K562 (cell line): ENCODE measurements around the gene RET. TPM values are rescaled to one million over a fixed set of nuclear protein-coding genes. Genes with fewer than 3 reads are reported as not detected.

ENCODE experiments used
- ATAC-seq: fragments of 200-7000 bp; cut with Tn5 transposase; 3 replicates; pipeline ENCODE4 v1.9.1; 2020; ENCODE audit warnings: moderate library complexity
- BruUV-seq: library from RNA; stranded (reverse); fragments of 400-500 nt; replicated peaks from 2 replicates; lab custom pipeline; 2021; lab: Mats Ljungman, UMichigan
- CTCF ChIA-PET: fragments of 300-600 bp; formaldehyde crosslinking; extraction: SDS; loops from one replicate; lab custom pipeline; 2021; ENCODE audit warnings: low intra/inter-chr PET ratio; lab: Yijun Ruan, JAX
- POLR2A ChIA-PET: fragments of 300-600, 350-650 bp; sonication (Branson Sonifier 250); formaldehyde crosslinking; extraction: SDS; loops from one replicate; lab custom pipeline; 2021; ENCODE audit warnings: antibody characterized with exemption, inconsistent platforms; lab: Yijun Ruan, JAX
- DNase-seq, 4 experiments: peaks; one replicate each; pipeline versions ENCODE4 v3.0.0 to v3.0.0-alpha.2; 2011 to 2018; ENCODE audit warnings: low spot score in 3 of 4, mixed read lengths in 3 of 4; ENCODE audit errors: extremely low read depth in 1 of 4
- FAIRE-seq: peaks from 2 replicates; lab custom pipeline; 2011; peaks lifted over from hg19 to GRCh38; lab: Jason Lieb, UNC
- H2AFZ ChIP-seq: 2 replicates; pipeline ENCODE4 v1.6.0; 2011; ENCODE audit warnings: low read depth, low read length, control low read depth, inconsistent platforms
- H3K27ac ChIP-seq: fragments of 200-600 bp; 3 replicates; pipeline ENCODE4 v1.8.0; 2011; ENCODE audit warnings: low read depth, mild to moderate bottlenecking, control low read depth, inconsistent platforms, low read length, moderate library complexity, mixed read lengths; ENCODE audit errors: extremely low read depth
- H3K27me3 ChIP-seq, 2 experiments: fragments of 300-600 bp in 1 of 2; 2 replicates in 1 of 2; 3 replicates in 1 of 2; pipeline versions ENCODE4 v1.6.0 to v1.8.0; 2011; ENCODE audit warnings: inconsistent platforms in 2 of 2, low read length in 2 of 2, mild to moderate bottlenecking in 1 of 2, mixed read lengths in 1 of 2, moderate library complexity in 1 of 2; ENCODE audit not compliant: control insufficient read depth in 2 of 2, insufficient read depth in 2 of 2
- H3K36me3 ChIP-seq: fragments of 300-600 bp; 3 replicates; pipeline ENCODE4 v1.8.0; 2011; ENCODE audit warnings: mild to moderate bottlenecking, low read length, inconsistent platforms; ENCODE audit not compliant: control insufficient read depth, insufficient read depth
- H3K4me1 ChIP-seq, 2 experiments: fragments of 200-600 bp in 1 of 2; replicated peaks in 1 of 2; 2 replicates in 1 of 2; 3 replicates in 1 of 2; pipeline versions ENCODE4 v1.5.1 to v1.8.0; 2011; ENCODE audit warnings: inconsistent platforms in 2 of 2, low read length in 2 of 2, mild to moderate bottlenecking in 1 of 2, mixed read lengths in 1 of 2, moderate library complexity in 1 of 2; ENCODE audit not compliant: control insufficient read depth in 2 of 2, insufficient read depth in 2 of 2
- H3K4me2 ChIP-seq: 2 replicates; pipeline ENCODE4 v1.6.1; 2011; ENCODE audit warnings: low read length, control low read depth, inconsistent platforms, mixed read lengths; ENCODE audit not compliant: insufficient read depth
- H3K4me3 ChIP-seq: fragments of 200-600 bp; sonication (generic), shearing (Covaris generic); 2 replicates; pipeline ENCODE4 v1.5.1; 2016; ENCODE audit warnings: control low read depth, inconsistent platforms
- H3K79me2 ChIP-seq: fragments of 200-600 bp; 3 replicates; pipeline ENCODE4 v1.8.0; 2011; ENCODE audit warnings: low read length, inconsistent platforms; ENCODE audit not compliant: control insufficient read depth, insufficient read depth
- H3K9ac ChIP-seq, 2 experiments: 2 replicates each; pipeline versions ENCODE4 v1.6.0 to v1.6.1; 2011; ENCODE audit warnings: low read depth in 2 of 2, low read length in 2 of 2, control low read depth in 1 of 2, inconsistent platforms in 1 of 2, mild to moderate bottlenecking in 1 of 2, mixed read lengths in 1 of 2; ENCODE audit not compliant: insufficient read depth in 1 of 2
- H3K9me1 ChIP-seq: one replicate; pipeline ENCODE4 v1.6.0; 2011; ENCODE audit warnings: inconsistent platforms, mild to moderate bottlenecking, low read length, moderate library complexity; ENCODE audit not compliant: control insufficient read depth, insufficient read depth
- H3K9me3 ChIP-seq: replicated peaks from 2 replicates; pipeline ENCODE4 v1.5.1; 2011; ENCODE audit warnings: low read depth, low read length, inconsistent platforms; ENCODE audit not compliant: control insufficient read depth, insufficient read depth
- H4K20me1 ChIP-seq: replicated peaks from 2 replicates; pipeline ENCODE4 v1.6.1; 2011; ENCODE audit warnings: low read length, inconsistent platforms, mixed read lengths; ENCODE audit not compliant: control insufficient read depth, insufficient read depth
- CAMTA2 ChIP-seq: fragments of 250-450 bp; sonication (Bioruptor Pico); conservative IDR thresholded peaks from 2 replicates; pipeline ENCODE4 v1.5.1; 2022
- CBX2 ChIP-seq: fragments of 200-600 bp; sonication (generic); IDR thresholded peaks from one replicate; pipeline ENCODE4 v1.6.1; 2012; ENCODE audit warnings: mild to moderate bottlenecking, low read length, inconsistent platforms; ENCODE audit not compliant: insufficient read depth, poor library complexity, severe bottlenecking
- CCNT2 ChIP-seq: IDR thresholded peaks from 2 replicates; pipeline ENCODE4 v1.6.1; 2011; ENCODE audit warnings: borderline replicate concordance, low read depth, mild to moderate bottlenecking, moderate library complexity, mixed read lengths, low read length; ENCODE audit not compliant: insufficient read length; ENCODE audit errors: extremely low read depth
- HMG20A ChIP-seq: fragments of 450-650 bp; formaldehyde crosslinking; conservative IDR thresholded peaks from 2 replicates; pipeline ENCODE4 v1.4.0; 2020; ENCODE audit warnings: mild to moderate bottlenecking, mixed read lengths
- MAFF ChIP-seq: IDR thresholded peaks from 2 replicates; pipeline ENCODE4 v1.6.1; 2012; ENCODE audit warnings: low read length, improper control_type of control experiment
- MCM7 ChIP-seq, 2 experiments: fragments of 450-650 bp; IDR thresholded peaks; 2 replicates each; pipeline ENCODE4 v1.6.1; 2016 to 2018
- MEIS2 ChIP-seq: fragments of 450-650 bp; IDR thresholded peaks from 2 replicates; pipeline ENCODE4 v1.6.1; 2014; ENCODE audit warnings: mild to moderate bottlenecking; ENCODE audit not compliant: partially characterized antibody
- MTF1 ChIP-seq: fragments of 250-450 bp; sonication (Bioruptor Pico); IDR thresholded peaks from 2 replicates; pipeline ENCODE4 v1.9.0; 2021; ENCODE audit warnings: moderate library complexity, mild to moderate bottlenecking, inconsistent platforms, borderline replicate concordance
- NCOA2 ChIP-seq, 2 experiments: fragments of 450-650 bp; IDR thresholded peaks; 2 replicates each; pipeline ENCODE4 v1.6.1; 2018; ENCODE audit warnings: mild to moderate bottlenecking in 2 of 2, moderate library complexity in 1 of 2; ENCODE audit not compliant: partially characterized antibody in 2 of 2
- POLR3A ChIP-seq: IDR thresholded peaks from 2 replicates; pipeline ENCODE4 v1.6.1; 2011; ENCODE audit warnings: borderline replicate concordance, mild to moderate bottlenecking, moderate library complexity; ENCODE audit not compliant: insufficient read length, insufficient read depth; ENCODE audit errors: extremely low read depth
- ZNF76 ChIP-seq: fragments of 250-450 bp; sonication (Bioruptor Pico); IDR thresholded peaks from 2 replicates; pipeline ENCODE4 v1.4.0; 2020; ENCODE audit warnings: mild to moderate bottlenecking, moderate library complexity, borderline replicate concordance
- WGBS: fragments of 100-300 bp; shearing (Covaris generic); methylation state at CpG from one replicate; pipeline ENCODE4 v1.1.6; 2016; ENCODE audit warnings: low coverage, mixed read lengths; ENCODE audit not compliant: insufficient coverage; ENCODE audit errors: missing lambda C conversion rate; 5-methylcytosine and 5-hydroxymethylcytosine counted together
- in situ Hi-C: fragments of 300-500 bp; cut with MboI; formaldehyde crosslinking; loops from 4 replicates; pipeline ENCODE4 v1.15.0; 2018; ENCODE audit warnings: inconsistent platforms, mixed read lengths
- intact Hi-C: fragments of 100-400 bp; cut with micrococcal nuclease; formaldehyde crosslinking; loops from 2 replicates; pipeline ENCODE4 v1.14.2; 2022
- polyA plus RNA-seq, 8 experiments: library from polyadenylated mRNA; depleted of rRNA in 4 of 8; stranded (reverse) in 5 of 8; unstranded in 3 of 8; fragments of >200 nt; fragmentation: Nextera tagmentation in 2 of 8; fragmentation: Illumina TruSeq in 1 of 8; extraction: Ambion mirVana in 2 of 8; extraction: Trizol in 1 of 8; gene quantifications; 2 replicates each; pipeline versions ENCODE4 v1.2.1 to v1.2.3, GENCODE V29; 2011 to 2014; ENCODE audit warnings: inconsistent platforms in 1 of 8, missing spikeins in 1 of 8
- total RNA-seq, 7 experiments: library from RNA; depleted of rRNA in 6 of 7; stranded (reverse); fragments of >200 nt in 6 of 7; fragmentation: Illumina TruSeq in 2 of 7; extraction: Trizol in 2 of 7; gene quantifications; 2 replicates each; pipeline versions ENCODE4 v1.2.1 to v1.2.3, GENCODE V29; 2011 to 2021; ENCODE audit warnings: low replicate concordance in 1 of 7
- TF ChIP-seq, protein P1 (sequence below): sonication (generic); formaldehyde crosslinking; IDR thresholded peaks from 2 replicates; pipeline ENCODE4 v1.8.1; 2023; ENCODE audit warnings: mild to moderate bottlenecking, missing genetic modification reagents, moderate library complexity
- TF ChIP-seq, protein P2 (sequence below): sonication (generic); formaldehyde crosslinking; IDR thresholded peaks from 2 replicates; pipeline ENCODE4 v1.8.1; 2022; ENCODE audit warnings: missing genetic modification reagents
- TF ChIP-seq, protein P3 (sequence below): fragments of 450-650 bp; IDR thresholded peaks from 2 replicates; pipeline ENCODE4 v1.6.1; 2016
- TF ChIP-seq, protein P4 (sequence below): fragments of 250-450 bp; sonication (Bioruptor Pico); IDR thresholded peaks from 2 replicates; pipeline ENCODE4 v1.4.0; 2020; ENCODE audit warnings: mild to moderate bottlenecking

RET gene
- total and polyA plus RNA-seq, 9 of the 15 experiments (the other 6 are each of a cell fraction or from before 2014, with no cell fraction given): 0.04 to 0.05 TPM; not detected in 7

DNA sequence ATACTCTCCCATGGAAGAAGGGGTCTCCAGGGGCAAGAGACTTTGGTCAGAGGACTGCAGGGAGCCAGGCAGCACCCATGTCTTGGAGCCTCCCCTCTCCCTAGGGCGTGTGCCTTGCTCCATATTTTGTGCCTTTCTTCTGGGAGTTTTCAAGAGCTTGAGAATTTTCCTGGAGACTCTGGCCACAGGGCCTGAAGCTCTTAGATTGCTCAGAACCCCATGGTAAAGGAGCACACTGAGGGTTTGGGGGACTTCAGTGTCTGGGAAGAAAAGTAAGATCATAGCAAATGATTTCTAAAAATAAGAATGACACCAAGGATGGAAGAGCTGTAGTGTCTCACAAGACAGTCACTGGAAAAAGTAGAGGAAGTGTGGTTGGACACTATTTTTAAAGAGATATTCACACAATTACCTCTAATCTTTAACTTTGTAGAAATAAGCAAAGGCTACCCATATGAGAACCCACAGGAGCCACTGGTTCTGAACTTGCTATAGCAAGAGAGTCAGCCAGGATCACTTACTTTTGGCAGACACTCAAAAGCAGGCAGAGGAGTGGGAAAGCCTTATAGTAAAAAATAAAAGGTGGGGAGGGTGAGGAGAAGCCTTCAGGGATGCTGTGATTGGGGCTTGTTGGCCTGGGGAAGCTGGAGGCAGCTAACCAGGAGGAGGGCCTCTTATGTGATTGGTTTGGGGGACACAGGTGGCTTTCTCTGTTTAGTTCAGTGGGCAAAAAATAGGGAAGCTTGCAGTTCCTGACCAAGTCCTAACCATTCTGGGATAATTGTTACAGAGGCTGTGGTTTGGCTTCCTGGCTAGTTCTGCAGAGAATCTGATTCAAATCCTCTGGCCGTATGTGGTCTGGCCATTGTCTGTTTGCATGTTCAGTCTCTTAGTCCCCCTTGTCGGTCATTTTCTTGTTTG, 56.3 kb downstream of the RET start:
- ChIA-PET CTCF (no interaction called here), POLR2A (interaction anchor here (0.5 to 0.6 kb wide), 3 partner anchors 14 to 888 kb away, joined by 3 to 5 read pairs (median 3); no protein-coding TSS in a partner anchor)
- BruUV-seq: no TSS peak
- DNase-seq: peak in 1 of 4 experiments; percentile 3
- Histone ChIP-seq H3K79me2 (no peaks in the 10 kb centered on the region; the same call in 2 of the 3 replicates), H3K4me3 (no peak overlapping the region), H3K9me1 (no peaks in the 10 kb centered on the region), H3K9ac (no peak overlapping the region), H4K20me1 (no peaks in the 10 kb centered on the region), H3K27me3 (peaks cover 20 to 30% of the 10 kb centered on the region in 2 experiments), H3K4me1 (peaks cover 5 to 16% of the 10 kb centered on the region in 2 experiments; a peak in 4 of 5 replicates)
- WGBS: 2% methylated on average over 3 of the region's 3 CpGs
- in situ Hi-C loops: no loop called here
- intact Hi-C loops: loop anchor here (10.0 kb wide), 2 partner anchors 212 to 332 kb away; no protein-coding TSS in a partner anchor
- TF ChIP-seq MCM7 (IDR thresholded peaks at IDR 0.05) (no peak), HMG20A (no peak), POLR3A (no peak), MAFF (no peak), MTF1 (CRISPR knock-in tag) (no peak), CCNT2 (no peak), NCOA2 (IDR thresholded peaks at IDR 0.05; ENCODE audit: partially characterized antibody in 2 of 2) (no peak), ZNF76 (CRISPR knock-in tag) (no peak), CBX2 (no peak), CAMTA2 (no peak), MEIS2 (no peak)
- TF ChIP-seq, protein P1, sequence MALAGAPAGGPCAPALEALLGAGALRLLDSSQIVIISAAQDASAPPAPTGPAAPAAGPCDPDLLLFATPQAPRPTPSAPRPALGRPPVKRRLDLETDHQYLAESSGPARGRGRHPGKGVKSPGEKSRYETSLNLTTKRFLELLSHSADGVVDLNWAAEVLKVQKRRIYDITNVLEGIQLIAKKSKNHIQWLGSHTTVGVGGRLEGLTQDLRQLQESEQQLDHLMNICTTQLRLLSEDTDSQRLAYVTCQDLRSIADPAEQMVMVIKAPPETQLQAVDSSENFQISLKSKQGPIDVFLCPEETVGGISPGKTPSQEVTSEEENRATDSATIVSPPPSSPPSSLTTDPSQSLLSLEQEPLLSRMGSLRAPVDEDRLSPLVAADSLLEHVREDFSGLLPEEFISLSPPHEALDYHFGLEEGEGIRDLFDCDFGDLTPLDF (CRISPR knock-in tag): no peak
- TF ChIP-seq, protein P2, sequence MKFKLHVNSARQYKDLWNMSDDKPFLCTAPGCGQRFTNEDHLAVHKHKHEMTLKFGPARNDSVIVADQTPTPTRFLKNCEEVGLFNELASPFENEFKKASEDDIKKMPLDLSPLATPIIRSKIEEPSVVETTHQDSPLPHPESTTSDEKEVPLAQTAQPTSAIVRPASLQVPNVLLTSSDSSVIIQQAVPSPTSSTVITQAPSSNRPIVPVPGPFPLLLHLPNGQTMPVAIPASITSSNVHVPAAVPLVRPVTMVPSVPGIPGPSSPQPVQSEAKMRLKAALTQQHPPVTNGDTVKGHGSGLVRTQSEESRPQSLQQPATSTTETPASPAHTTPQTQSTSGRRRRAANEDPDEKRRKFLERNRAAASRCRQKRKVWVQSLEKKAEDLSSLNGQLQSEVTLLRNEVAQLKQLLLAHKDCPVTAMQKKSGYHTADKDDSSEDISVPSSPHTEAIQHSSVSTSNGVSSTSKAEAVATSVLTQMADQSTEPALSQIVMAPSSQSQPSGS (CRISPR knock-in tag): no peak
- TF ChIP-seq, protein P3, sequence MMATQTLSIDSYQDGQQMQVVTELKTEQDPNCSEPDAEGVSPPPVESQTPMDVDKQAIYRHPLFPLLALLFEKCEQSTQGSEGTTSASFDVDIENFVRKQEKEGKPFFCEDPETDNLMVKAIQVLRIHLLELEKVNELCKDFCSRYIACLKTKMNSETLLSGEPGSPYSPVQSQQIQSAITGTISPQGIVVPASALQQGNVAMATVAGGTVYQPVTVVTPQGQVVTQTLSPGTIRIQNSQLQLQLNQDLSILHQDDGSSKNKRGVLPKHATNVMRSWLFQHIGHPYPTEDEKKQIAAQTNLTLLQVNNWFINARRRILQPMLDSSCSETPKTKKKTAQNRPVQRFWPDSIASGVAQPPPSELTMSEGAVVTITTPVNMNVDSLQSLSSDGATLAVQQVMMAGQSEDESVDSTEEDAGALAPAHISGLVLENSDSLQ: no peak
- TF ChIP-seq, protein P4, sequence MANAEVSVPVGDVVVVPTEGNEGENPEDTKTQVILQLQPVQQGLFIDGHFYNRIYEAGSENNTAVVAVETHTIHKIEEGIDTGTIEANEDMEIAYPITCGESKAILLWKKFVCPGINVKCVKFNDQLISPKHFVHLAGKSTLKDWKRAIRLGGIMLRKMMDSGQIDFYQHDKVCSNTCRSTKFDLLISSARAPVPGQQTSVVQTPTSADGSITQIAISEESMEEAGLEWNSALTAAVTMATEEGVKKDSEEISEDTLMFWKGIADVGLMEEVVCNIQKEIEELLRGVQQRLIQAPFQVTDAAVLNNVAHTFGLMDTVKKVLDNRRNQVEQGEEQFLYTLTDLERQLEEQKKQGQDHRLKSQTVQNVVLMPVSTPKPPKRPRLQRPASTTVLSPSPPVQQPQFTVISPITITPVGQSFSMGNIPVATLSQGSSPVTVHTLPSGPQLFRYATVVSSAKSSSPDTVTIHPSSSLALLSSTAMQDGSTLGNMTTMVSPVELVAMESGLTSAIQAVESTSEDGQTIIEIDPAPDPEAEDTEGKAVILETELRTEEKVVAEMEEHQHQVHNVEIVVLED (CRISPR knock-in tag): no peak
- TF ChIP-seq, all 486 proteins: peak for 0
- Histone ChIP-seq H3K4me2 (no peak overlapping the region), H3K36me3 (no peaks in the 10 kb centered on the region), H2AFZ (no peak overlapping the region), H3K9me3 (no peaks in the 10 kb centered on the region), H3K27ac (no peak overlapping the region)
- no peak for ATAC-seq
- no peak for FAIRE-seq
